NCI-H524 treated with DMSO at 0.1 percent for 48 hours (cell line): ENCODE data around the gene CD164L2.

ENCODE experiments used
- DNase-seq: peaks from one replicate; lab custom pipeline; 2025; lab: John Stamatoyannopoulos, UW

CD164L2 gene

DNA sequence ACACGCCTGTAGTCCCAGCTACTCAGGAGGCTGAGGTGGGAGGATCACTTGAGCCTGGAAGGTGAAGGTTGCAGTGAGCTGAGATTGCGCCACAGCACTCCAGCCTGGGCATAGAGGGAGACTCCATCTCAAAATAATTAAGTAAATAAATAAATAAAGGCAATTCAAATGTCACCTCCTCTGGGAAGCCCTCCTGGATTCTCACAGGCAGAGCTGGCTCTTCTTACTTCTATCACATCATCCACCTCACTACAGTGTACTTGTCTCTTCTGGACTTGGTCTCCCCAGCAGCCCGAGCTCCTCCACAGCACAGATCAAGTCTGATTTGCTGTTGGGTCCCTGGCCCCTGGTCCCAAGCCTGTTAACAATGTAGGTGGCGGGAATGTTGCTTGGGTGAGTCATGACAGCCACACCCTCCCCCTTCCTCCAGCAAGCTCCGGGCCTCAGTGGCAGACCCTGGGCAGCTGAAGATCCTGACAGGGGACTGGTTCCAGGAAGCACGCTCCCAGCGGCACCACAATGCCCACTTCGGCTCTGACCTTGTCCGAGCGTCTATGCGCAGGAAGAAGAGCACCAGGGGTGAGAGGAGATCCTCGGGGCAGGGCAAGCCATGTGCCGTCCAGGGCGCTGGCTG, 36.0 kb downstream of the CD164L2 start:
- no peak for DNase-seq

DNA sequence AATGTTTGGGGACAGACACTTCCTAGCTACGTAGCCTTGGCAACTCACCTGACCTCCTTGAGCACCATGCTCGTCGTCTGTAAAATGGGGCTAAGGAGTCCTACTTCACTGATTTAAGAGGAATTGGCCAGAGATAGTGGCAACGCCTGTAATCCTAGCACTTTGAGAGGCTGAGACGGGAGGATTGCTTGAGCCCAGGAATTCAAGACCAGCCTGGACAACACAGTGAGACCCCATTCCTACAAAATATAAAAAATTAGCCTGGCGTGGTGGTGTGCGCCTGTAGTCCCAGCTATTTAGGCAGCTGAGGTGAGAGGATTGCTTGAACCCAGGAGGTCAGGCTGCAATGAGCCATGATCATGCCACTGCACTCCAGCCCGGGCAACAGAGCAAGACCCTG, 36.8 kb downstream of the CD164L2 start:
- DNase-seq = no peak

DNA sequence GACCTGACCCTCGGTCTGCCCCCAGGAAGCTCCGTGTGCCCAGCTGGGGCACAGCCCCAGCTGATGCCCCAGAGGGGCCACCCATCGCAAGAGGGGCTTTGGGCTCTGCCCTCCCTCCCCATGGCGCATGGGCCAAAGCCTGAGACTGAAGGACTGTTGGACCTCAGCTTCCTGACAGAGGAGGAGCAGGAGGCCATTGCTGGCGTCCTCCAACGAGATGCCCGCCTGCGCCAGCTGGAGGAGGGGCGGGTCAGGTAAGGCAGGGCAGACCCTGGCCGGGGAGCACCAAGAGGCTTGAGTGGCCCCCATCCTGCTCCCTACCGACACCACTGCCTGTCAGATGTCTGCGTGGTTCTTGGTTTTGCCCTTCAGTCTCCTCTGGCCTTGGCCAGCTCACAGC, 37.9 kb downstream of the CD164L2 start:
- DNase-seq = no peak

DNA sequence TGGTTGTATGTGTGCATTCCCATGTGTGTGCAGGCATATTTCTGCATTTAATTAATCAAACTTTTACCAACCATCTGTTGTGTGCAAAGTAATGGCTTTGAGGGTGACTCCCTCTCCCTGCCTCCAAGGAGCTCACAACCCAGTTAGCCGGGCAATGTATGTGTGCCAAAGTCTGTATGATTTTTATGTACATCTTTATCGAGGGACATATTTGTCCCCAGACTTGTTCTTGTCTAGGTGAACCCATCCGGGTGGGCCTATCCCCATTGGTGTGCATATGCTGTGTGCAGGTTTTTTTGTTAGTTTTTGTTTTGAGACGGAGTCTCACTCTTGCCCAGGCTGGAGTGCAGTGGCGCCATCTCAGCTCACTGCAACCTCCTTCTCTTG, 39.5 kb downstream of the CD164L2 start:
- no peak for DNase-seq

DNA sequence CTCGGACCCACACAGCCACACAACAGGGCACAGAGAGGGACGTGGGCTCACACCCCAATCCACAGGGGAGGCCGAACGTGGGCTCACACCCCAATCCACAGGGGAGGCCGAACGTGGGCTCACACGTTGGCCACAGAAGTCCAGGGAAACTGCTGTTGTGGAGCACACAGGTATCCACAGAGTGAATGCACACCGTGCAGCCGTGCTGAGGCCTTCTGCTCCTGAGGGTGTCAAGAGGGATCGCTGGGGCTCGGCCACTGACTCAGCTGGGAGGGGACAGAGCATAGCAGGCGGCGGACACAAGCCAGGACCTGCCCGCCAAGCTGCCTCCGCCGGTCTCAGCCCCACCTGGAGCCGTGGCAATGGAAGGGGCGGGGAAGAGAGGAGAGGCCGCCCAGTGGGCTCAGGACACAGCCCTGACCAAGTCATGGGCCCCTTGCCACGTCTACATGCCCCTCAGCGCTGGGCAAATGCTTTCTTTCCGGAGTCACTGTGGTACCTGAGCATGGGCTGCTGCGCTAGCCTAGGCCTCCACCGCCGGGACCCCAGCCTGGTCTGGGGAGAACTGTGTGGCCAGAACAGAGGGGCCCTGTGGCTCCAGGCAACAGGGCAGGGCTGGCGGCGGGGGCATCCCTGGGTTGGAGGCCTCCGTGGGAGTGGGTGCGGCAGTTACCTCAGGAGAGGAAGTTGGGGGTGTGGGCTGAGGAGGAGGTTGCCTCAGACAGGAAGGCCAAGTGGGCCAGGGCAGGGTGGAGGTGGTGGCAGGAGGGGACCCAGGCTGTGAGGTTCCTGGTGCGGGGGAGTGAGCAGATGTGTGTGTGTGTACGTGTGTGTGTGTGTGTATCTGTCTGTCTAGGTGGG, 40.1 kb downstream of the CD164L2 start:
- no peak for DNase-seq

- no peak for DNase-seq
These were observed 40.7 kb downstream of the CD164L2 start for GRCh38 chr1:27342391-27342777.

- DNase-seq = no peak
These were observed 41.4 kb downstream of the CD164L2 start, which contains the start of gene SYTL1 for GRCh38 chr1:27341525-27342252. Gene SYTL1, plus strand, starts transcription at chr1:27342022. Its CDS starts 3,313 bp downstream, at chr1:27345335.

GRCh38 chr1:27339213-27339612, 43.9 kb downstream of the CD164L2 start:
- no peak for DNase-seq

GRCh38 chr1:27338751-27339150, 44.4 kb downstream of the CD164L2 start:
- DNase-seq = no peak

GRCh38 chr1:27336756-27337155, 46.4 kb downstream of the CD164L2 start:
- no peak for DNase-seq

DNA sequence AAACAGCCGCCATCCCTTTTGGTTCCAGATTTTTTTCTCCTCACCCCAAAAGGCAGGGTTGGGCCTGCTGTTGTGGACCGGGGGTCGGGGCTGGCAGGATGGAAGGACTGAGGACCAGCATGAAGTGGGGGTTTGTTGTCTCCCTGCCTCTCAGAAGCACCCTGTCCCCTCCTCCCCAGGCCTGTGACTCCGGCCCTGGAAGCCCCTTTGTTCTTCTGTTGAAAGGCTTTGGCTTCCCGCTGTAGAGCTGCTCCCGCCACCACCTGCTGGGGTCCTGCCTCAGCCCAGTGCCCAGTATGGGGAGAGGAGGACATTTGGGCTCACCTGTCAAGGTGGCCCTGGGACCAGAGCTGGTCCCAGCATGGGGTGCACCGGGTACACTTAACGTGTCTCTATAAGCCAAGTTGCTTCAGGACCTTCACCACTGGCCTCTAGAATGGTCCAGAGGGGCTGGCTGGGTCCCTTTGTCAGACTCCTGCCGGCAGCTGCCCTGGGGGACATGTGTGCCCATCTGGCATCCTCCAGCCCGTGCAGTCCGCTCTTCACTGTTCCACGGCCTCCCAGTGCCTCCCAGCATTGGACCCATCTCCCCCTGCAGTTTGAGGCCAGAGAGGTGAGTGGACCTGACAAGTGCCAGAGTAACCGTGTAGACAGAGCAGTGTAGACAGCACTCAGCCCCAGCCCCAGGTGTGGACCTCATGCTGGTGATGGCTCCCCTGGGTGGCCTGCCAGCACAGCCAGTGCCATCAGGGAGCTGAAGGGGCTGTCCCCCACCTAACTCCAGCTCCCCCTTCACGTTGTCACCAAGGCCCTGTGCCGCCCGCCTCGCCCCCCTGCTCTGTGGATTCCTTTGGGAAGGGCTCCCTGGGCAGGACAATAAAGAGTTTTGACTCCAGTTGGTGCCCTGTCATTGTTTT, 47.4 kb downstream of the CD164L2 start:
- no peak for DNase-seq

GRCh38 chr1:27333717-27334279, 49.3 kb downstream of the CD164L2 start:
- DNase-seq = no peak

DNA sequence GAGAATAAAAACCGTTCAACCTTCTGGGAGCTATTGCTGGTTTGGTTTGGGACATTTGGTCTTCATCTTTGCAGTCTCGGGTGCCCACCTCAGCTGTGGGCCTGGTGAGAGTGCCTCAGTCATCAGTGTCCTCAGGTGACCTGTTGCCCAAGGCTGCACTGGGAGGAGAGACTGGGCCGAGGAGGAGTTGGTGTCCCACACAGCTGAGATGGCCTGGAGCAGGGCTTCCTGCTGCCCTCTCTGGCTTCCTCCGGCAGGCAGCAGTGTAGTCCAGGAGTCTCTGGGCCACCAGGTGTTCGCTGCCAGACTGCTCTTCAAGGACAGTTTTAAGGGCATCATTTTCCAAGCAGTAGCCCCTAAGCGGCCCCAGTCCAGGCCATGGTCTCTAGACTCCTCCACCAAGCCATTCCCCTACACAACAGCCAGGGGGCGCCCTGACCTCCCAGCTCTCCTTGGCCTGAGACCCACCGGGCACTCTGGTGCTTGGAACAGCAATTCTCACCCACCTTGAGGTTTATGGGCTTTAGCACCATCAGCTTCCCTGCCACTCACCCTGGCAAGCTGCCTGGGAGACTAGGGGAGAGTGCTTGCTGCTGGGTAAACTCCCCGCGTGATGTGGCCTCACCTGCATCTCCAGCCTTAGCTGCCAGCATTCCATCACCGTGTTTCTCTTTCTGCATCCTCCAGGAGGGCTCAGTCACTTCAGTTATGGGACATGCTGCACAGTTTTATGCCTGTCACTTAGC, 50.4 kb downstream of the CD164L2 start:
- DNase-seq = no peak

- no peak for DNase-seq
These were observed 51.2 kb downstream of the CD164L2 start for GRCh38 chr1:27331922-27332321.

GRCh38 chr1:27331426-27331825, 51.7 kb downstream of the CD164L2 start:
- no peak for DNase-seq

GRCh38 chr1:27330786-27331185, 52.3 kb downstream of the CD164L2 start:
- no peak for DNase-seq
